ENCODE results near the gene HRH3. TPM values are rescaled to one million over a fixed set of nuclear protein-coding genes. Genes with fewer than 3 reads are reported as not detected.

Gene HRH3
- total RNA-seq, 1 experiment from 2014 or later = 1.8 TPM

- no peaks in the 10 kb centered on the region for H3K4me1 Mint-ChIP-seq
- H3K14ac ChIP-seq (ENCODE audit: insufficient read depth, low read length) = no peak overlapping the region
- no peaks in the 10 kb centered on the region for H3K23me2 ChIP-seq (ENCODE audit: insufficient read length, low read depth, low read length, poor library complexity, severe bottlenecking)
- H3K18ac ChIP-seq (ENCODE audit: insufficient read length, low read depth, low read length) = no peak overlapping the region
- H3K56ac ChIP-seq (ENCODE audit: insufficient read length, low read depth, low read length) = no peak overlapping the region
- no peak overlapping the region for H3K23ac ChIP-seq (ENCODE audit: insufficient read length, low read depth, low read length)
- no peak overlapping the region for H2AFZ ChIP-seq (ENCODE audit: low read length)
- DNase-seq = no peak
- TF ChIP-seq CTCF (conservative IDR thresholded peaks at IDR 0.05) = no peak
- no peak overlapping the region for H3K9ac ChIP-seq (ENCODE audit: extremely low read depth, insufficient read length, low read length)
- no peaks in the 10 kb centered on the region for H3K79me1 ChIP-seq (ENCODE audit: insufficient read depth, low read depth, low read length, poor library complexity, severe bottlenecking)
- no peak overlapping the region for H3T11ph ChIP-seq (ENCODE audit: low read length)
- no peaks in the 10 kb centered on the region; a peak in 1 of 5 replicates for H3K9me3 Mint-ChIP-seq
- no peaks in the 10 kb centered on the region for H3K9me3 ChIP-seq (ENCODE audit: control insufficient read depth, low read depth, low read length)
- peaks cover 24 to 65% (median 55%) of the 10 kb centered on the region in 3 experiments; a peak in 6 of 7 replicates for H3K36me3 Mint-ChIP-seq (ENCODE audit: insufficient read depth in 1 of 3, low read depth in 3 of 3)
- H3K27me3 ChIP-seq (ENCODE audit: insufficient read depth, low read length) = no peaks in the 10 kb centered on the region
- no peak overlapping the region for H3K4me2 ChIP-seq (ENCODE audit: insufficient read depth, insufficient read length, low read length)
- no peak overlapping the region for H4K91ac ChIP-seq (ENCODE audit: insufficient read length, low read depth, low read length)
- no peak overlapping the region for H2AK5ac ChIP-seq (ENCODE audit: insufficient read length, low read length)
- H4K5ac ChIP-seq (ENCODE audit: insufficient read length, low read depth, low read length) = no peak overlapping the region
- H3K4ac ChIP-seq (ENCODE audit: low read depth, low read length) = no peak overlapping the region
- H4K8ac ChIP-seq (replicated peaks; ENCODE audit: insufficient read length, low read depth, low read length) = no peak overlapping the region
- no peaks in the 10 kb centered on the region for H4K20me1 ChIP-seq (ENCODE audit: control insufficient read depth, insufficient read depth, insufficient read length)
- no peak overlapping the region for H2BK12ac ChIP-seq (ENCODE audit: insufficient read length, low read depth, low read length)
- no peaks in the 10 kb centered on the region for H3K79me2 ChIP-seq (ENCODE audit: insufficient read depth, low read length)
- H2BK5ac ChIP-seq (ENCODE audit: insufficient read length, low read length) = no peak overlapping the region
- H2BK20ac ChIP-seq (ENCODE audit: low read depth, low read length, poor library complexity, severe bottlenecking) = no peak overlapping the region
- H3K4me1 ChIP-seq (ENCODE audit: insufficient read depth, low read length) = no peaks in the 10 kb centered on the region
- no peak overlapping the region; a peak in 1 of 5 replicates for H3K4me3 Mint-ChIP-seq
- H3K27me3 Mint-ChIP-seq (ENCODE audit: low read depth) = no peaks in the 10 kb centered on the region; the same call in 1 of the 2 replicates
- H2BK120ac ChIP-seq (ENCODE audit: low read depth, low read length, poor library complexity, severe bottlenecking) = no peak overlapping the region
- WGBS (ENCODE audit: extremely low coverage, insufficient read length, low lambda C conversion rate) = no CpG with 5 or more reads among the region's 25 CpGs
- H3K27ac ChIP-seq (ENCODE audit: insufficient read length, low read depth, low read length) = no peak overlapping the region
- no peak overlapping the region for H2BK15ac ChIP-seq (ENCODE audit: low read depth, low read length)
- H3K27ac Mint-ChIP-seq = no peak overlapping the region
Measured at GRCh38 chr20:62165762-62166399, 54.2 kb downstream of the HRH3 start.

Other genes starting within 250 kb of the HRH3 start
- 30.8 and 40.9 TPM in 2 replicates for gene TAF4, start 154.4 kb downstream of the HRH3 start, total RNA-seq (2021)
- 77.9 and 82.4 TPM in 2 replicates for gene LSM14B, start 97.8 kb downstream of the HRH3 start, total RNA-seq (2021)
- gene PSMA7, start 76.9 kb downstream of the HRH3 start, total RNA-seq (2021) = 332 and 337 TPM in 2 replicates
- gene SS18L1, start 76.5 kb downstream of the HRH3 start, total RNA-seq (2021) = 18.8 and 22.2 TPM in 2 replicates
- 25.1 and 27.7 TPM in 2 replicates for gene MTG2, start 37.2 kb downstream of the HRH3 start, total RNA-seq (2021)
- 42.9 and 47.3 TPM in 2 replicates for gene OSBPL2, start 18.2 kb upstream of the HRH3 start, total RNA-seq (2021)
- 153 and 154 TPM in 2 replicates for gene ADRM1, start 82.7 kb upstream of the HRH3 start, total RNA-seq (2021)
- gene LAMA5, start 147.0 kb upstream of the HRH3 start, total RNA-seq (2021) = 200 and 201 TPM in 2 replicates
- 1,715 and 1,736 TPM in 2 replicates for gene RPS21, start 166.8 kb upstream of the HRH3 start, total RNA-seq (2021)
- 10.8 and 11.0 TPM in 2 replicates for gene CABLES2, start 187.0 kb upstream of the HRH3 start, total RNA-seq (2021)
- 0.20 and 0.28 TPM in 2 replicates for gene RBBP8NL, start 207.3 kb upstream of the HRH3 start, total RNA-seq (2021)